Activated CD4-positive, alpha-beta T cell treated with anti-CD3 and anti-CD28 coated beads, Interleukin-10, Interleukin-2, amounts not matched to agents 100 ng/mL and 50 ng/mL, durations not matched to agents 16 hours and 8 hours (primary cell): ENCODE results near the gene ANKRD28.
"Not testable (repeated sequence)": the region's sequence is repeated elsewhere in the genome, so short reads cannot be mapped to it uniquely, and the experiment has no call there.

Source experiments
- DNase-seq: peaks from one replicate; pipeline ENCODE4 v3.0.0-alpha.2; 2020

ANKRD28 gene

GRCh38 chr3:15633159-15633558, 164.6 kb downstream of the ANKRD28 start:
- no peak for DNase-seq

DNA sequence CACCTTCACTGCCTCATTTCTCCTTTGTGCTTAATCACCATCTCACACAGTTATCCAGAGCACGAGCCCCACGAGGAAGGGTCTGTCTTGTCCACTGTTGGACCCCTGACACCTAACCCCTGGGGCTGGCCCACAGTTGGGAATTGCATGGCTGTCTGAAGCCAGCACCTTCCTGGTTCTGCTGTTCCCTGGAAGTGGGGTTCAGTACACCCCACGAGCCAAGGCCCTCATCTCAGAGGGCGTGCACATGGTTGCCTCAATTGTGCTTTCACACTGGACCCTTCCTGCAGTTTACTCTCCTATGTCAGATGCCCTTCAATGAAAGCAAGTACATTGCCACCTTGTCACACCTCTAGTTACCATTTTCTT, 165.6 kb downstream of the ANKRD28 start:
- no peak for DNase-seq

- no peak for DNase-seq
These were observed 166.2 kb downstream of the ANKRD28 start for GRCh38 chr3:15631426-15632211.

GRCh38 chr3:15630646-15631350, 167.0 kb downstream of the ANKRD28 start:
- peak; percentile 45 for DNase-seq

DNA sequence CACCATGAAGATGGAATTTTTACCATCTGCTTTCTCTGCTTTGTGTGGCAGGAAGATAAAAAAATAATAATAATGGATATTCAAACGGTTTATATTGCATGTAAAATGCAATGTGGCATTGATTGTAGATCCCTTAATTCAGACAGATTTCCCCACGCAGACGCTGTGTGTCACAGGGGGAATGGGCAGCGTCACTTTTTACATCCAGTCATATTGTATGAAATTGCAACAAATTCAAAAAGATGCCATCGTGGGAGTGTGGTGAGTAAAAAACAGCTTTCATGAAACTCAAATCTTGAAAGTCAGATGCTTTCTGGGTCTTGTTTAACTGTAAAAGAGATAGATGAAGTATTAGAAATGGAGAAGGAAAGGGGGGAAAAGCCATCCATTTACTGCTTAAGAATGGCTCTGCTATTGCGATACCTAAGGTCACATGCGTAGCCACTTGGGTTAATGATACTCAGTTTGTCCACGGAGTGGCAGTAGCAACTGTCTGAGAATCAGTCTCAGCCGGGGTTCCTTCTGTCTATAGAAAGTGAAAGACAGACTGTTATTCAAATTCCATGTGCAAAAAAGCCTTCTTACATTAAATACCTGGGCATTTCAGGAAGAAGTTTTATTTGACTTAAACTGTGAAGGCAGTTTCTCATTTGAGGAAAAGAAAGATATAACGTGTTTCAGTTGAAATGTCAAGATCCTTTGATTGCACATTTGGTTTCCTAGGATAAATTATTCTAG, 167.8 kb downstream of the ANKRD28 start:
- DNase-seq, result peak; percentile 88

- no peak for DNase-seq
These were observed 168.8 kb downstream of the ANKRD28 start for GRCh38 chr3:15628967-15629366.

GRCh38 chr3:15623535-15624440, 174.0 kb downstream of the ANKRD28 start:
- DNase-seq, result peak; percentile 33

DNA sequence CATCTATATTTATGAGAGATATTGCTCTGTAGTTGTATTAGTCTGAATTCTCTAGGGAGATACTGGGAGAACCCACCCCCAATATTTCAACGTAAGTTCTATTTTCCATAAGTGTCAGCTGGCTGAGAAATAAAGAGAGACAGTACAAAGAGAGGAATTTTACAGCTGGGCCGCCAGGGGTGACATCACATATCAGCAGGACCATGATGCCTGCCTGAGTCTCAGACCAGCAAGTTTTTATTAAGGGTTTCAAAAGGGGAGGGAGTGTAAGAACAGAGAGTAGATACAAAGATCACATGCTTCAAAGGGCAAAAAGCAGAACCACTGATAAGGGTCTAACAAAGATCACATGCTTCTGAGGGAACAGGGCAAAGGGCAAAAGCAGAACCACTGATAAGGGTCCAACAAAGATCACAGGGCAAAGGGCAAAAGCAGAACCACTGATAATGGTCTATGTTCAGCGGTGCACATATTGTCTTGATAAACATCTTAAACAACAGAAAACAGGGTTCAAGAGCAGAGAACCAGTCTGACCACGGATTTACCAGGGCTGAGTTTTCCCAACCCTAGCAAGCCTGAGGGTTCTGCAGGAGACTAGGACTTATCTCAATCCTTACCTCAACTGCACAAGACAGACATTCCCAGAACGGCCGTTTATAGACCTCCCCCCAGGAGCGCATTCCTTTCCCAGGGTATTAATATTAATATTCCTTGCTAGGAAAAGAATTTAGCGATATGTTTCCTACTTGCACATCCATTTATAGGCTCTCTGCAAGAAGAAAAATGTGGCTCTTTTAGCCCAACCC, 177.9 kb downstream of the ANKRD28 start:
- DNase-seq, result not testable (repeated sequence)
